GM18867 (cell line): ENCODE measurements around the gene ABHD15.
A peak's percentile ranks its signal among the peaks of the same experiment; 100 is the strongest.

Source experiments
- ATAC-seq: cut with Tn5 transposase; IDR thresholded peaks from one replicate; pipeline ENCODE4 v1.9.1; 2021; ENCODE audit warnings: mild to moderate bottlenecking, moderate library complexity; ENCODE audit not compliant: unreplicated experiment

ABHD15 gene, protein sequence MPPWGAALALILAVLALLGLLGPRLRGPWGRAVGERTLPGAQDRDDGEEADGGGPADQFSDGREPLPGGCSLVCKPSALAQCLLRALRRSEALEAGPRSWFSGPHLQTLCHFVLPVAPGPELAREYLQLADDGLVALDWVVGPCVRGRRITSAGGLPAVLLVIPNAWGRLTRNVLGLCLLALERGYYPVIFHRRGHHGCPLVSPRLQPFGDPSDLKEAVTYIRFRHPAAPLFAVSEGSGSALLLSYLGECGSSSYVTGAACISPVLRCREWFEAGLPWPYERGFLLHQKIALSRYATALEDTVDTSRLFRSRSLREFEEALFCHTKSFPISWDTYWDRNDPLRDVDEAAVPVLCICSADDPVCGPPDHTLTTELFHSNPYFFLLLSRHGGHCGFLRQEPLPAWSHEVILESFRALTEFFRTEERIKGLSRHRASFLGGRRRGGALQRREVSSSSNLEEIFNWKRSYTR

DNA sequence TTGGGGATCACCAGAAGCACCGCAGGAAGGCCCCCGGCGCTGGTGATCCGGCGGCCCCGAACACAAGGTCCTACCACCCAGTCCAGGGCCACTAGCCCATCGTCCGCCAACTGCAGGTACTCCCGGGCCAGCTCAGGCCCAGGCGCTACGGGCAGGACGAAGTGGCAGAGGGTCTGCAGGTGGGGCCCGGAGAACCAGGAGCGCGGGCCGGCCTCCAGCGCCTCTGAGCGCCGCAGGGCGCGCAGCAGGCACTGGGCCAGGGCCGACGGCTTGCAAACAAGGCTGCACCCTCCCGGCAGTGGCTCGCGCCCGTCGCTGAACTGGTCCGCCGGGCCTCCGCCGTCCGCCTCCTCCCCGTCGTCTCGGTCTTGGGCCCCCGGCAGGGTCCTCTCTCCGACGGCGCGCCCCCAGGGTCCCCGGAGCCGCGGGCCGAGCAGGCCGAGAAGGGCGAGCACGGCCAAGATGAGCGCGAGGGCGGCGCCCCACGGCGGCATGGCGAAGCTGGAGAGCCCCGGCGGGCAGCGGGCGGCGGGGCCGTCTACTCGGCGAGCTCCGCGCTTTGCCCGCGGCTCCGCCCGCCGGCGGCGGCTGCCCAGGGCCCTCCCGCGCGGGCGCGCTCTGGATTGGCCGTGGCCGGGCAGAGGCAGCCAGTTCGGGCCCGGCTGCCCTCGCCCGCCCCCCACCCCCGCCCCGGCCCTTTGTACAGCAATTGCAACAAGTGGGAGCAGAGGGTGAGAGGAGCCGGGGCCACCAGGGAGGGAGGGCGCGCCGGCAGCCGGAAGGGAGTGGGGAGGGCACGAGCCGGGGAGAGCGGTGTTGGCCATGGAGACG lies at the start of gene ABHD15:
TSS of gene ABHD15 (minus strand) at position 565 of the 831 bp plus-strand sequence. CDS start at position 494, 71 bp downstream.
- peak; percentile 32 for ATAC-seq

DNA sequence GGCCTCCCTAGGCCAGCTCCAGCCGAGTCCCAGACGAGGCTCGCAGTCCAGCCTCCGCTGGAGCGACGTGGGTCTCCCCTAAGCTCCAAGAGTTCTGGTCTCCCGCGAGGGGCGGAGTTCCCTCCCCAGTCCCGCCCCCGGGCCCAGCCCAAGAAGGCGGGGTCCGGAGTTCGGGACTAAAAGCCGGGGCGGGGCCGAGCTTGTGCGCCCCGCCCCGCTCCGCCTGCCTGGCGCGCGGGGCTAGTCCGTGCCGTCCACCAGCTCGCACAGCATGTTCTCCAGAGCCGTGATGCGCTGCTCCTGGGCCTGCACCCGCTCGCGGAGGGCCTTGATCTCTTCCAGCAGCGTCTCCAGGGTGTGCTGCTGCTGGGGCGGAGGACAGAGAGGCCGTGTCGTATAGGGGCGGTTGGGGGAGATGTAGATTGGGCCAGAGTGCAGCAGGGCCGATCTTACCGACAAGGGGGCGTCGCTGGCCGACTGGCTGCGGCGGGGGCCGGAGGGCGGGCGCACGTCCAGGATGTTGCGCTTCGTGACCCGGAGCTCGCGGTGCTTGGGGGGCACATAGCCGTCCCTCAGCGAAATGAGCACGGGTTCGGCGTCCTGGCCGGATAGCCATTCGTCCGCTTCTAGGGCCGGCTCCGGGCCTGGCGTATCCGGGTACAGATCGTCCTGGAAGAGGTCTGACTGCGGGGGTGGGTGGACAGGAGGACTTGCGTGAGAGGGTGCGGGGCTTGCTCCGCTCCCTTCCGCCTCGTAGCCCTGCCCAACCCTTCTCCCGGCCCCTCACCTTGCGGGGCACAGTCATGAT lies 48.9 kb upstream of the ABHD15 start:
- peak; percentile 66 for ATAC-seq

DNA sequence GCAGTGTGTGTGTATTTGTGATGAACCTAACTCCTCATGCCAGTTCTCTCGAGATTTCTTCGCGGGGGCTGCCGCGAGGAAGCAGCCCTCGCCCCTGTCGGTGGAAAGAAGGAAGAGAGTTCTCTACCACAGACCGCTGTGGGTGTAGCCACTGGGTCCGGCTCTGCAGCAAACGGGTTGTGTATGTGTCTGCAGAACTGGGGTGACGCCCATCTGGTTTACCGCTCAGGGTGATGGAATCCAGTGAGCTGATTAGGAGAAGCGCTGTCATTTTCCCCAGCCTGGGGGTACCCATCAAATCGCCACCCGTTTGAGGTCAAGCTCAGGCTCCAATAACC lies 48.2 kb upstream of the ABHD15 start:
- ATAC-seq = no peak

DNA sequence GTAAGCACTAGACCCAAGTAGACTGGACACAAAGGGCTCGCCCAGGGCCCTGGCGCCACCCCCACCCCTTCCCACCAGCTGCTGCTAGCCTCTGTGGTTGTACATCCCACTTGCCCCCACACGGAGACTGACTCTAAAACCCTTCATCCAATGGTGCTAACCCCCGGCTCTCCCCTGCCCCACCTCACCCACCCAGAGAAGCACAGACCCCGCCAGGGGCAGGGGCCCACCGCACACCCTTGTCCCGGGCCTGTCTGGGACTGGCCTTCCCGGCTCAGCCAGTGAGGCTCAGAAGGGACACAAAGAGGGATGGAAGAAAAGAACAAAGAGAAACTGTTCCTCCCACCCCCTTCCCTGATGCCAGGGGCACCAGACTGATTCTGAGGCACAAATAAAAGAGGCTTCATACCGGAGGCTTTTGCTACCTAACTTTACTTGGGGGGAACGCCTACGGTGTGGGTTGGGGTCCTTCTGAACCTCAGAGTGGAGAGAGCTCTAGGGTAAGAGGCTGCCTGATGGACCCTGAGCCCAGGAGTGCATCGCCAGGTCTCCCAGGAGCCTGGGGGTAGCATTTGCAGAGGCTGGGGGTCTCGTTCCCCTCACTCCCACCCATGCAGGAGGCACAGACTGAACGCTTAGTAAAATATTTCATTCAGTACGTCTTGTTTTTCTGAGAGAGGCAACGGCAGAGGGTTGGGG lies 47.7 kb upstream of the ABHD15 start:
- ATAC-seq = no peak

DNA sequence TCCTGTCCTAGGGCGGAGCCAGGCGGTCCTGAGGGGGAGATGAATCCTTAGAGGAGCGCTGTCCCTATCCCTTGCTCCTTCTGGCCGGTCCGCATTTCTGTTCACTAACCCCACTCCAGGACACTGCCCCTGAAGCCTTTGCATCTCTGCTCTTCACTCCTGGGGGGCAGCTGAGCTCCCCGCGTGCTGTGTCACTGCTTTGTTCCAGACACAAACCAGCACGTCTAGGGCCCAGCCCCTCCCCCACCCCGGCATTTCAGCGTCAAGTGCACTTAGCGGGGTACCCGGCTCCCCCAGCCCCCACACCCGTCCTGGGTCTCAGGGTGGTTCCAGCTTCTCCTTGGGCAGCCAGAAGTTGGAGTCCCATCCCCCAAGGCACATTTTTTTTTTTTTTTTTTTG lies 47.0 kb upstream of the ABHD15 start:
- ATAC-seq = no peak

DNA sequence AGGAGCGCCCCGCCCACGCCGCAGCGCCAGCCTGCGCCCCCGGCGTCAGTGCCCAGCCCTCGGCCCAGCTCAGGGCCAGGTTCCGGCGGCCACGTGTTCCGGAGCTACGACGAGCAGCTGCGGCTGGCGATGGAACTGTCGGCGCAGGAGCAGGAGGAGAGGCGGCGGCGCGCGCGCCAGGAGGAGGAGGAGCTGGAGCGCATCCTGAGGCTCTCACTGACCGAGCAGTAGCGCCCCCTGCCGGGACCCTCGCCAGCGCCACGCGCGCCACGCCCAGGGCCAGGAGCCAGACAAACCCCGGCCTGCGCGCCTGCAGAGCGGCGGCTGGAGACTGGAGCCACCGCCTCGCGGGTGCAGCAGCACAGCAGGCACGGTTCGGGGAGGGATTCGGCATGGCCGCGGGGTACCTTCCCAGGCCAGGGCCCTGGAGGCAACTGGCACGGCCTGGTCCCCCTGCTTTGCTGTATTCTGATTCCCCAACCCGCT lies 46.6 kb upstream of the ABHD15 start:
- ATAC-seq = peak; percentile 32

DNA sequence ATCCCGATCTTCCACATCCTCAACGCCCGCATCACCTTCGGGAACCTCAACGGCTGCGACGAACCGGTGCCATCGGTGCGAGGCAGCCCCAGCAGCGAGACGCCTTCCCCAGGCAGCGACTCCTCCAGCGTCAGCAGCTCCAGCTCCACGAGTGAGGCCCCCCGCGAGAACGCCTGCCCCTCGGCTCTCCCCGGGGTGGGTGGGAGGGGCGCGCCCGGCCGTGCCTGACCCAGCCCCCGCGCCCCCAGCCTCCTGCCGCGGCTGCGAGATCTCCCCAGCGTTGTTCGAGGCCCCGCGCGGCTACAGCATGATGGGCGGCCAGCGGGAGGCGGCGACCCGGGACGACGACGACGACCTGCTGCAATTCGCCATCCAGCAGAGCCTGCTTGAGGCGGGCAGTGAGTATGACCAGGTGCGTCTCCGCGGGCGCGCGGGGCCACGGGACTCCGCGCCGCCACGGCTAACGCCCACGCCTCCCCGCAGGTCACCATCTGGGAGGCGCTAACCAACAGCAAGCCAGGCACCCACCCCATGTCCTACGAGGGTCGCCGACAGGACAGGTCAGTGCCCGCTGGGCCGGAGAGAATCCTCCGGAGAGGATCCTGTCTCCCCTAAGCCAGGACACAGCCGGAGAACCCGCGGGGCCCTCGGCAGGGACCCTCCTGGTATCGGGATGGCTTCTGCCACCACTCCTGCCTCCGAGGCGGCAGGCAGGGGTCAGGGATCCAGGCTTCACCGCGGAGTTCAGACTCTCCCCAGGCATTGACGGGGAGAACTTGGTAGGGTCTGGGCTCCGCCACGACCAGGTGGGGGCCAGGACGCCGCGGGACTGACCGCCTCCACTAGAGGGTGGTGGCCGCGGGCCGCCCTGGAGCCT lies 45.8 kb upstream of the ABHD15 start:
- no peak for ATAC-seq

DNA sequence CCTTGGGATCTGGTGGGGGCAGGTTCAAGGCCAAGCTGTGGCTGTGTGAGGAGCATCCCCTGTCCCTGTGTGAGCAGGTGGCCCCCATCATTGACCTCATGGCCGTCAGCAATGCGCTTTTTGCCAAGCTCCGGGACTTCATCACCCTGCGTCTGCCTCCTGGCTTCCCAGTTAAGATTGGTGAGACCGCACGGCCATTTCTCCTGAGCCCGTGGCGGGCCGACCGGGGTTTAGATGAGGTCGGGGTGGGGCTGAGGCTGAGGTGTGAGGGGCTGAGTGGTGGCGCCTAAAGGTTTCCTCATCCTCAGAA lies 45.2 kb upstream of the ABHD15 start:
- ATAC-seq = no peak

DNA sequence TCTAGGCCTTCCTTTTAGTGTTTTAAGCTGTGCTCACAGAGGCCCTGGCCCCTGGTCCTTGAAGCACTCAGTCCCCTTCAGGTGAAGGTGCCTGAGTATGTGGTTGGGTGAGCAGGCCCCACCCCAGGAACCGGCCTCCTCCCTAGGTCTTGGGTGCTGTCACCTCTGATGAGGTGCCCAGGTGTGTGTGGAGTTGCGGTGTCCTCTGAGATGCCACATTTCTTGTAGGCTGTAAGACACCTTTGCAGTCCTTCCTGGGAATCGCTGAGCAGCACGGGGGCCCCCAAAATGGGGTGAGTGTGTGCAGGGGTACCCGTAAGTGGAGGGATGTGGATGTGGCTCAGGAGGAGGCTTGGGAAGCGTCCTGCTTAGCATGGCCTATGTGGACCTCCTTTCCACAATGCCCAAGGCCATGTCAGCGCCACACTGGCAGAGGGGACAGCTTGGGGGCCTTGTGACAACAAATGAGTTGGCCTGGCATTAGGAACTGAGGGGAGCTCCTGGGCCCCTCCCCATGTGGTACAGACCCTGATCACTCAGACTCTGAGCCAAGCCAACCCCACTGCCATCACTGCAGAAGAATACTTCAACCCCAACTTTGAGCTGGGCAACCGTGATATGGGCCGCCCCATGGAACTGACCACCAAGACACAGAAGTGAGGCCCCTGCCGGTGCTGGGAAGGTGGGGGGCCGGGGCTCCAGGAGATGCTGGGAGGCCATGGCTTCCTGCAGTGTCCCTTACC lies 44.7 kb upstream of the ABHD15 start:
- no peak for ATAC-seq

DNA sequence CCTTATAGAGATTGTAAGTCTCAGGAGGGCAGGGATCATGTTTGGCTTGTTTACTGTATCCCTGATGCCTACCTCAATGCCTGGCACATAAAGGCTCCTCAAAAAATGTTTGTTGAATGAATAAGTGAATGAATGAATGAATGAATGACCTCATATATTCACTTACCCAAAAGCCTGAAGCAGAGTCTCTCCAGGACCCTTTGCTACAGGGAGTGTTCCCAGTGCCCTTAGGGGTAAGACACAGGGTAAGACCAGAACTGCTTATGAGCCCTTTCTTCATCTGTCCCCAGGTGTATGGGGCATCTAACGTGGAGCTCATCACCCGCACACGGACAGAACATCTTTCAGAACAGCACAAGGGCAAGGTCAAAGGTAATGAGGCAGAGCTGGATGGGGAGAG lies 43.6 kb upstream of the ABHD15 start:
- no peak for ATAC-seq

DNA sequence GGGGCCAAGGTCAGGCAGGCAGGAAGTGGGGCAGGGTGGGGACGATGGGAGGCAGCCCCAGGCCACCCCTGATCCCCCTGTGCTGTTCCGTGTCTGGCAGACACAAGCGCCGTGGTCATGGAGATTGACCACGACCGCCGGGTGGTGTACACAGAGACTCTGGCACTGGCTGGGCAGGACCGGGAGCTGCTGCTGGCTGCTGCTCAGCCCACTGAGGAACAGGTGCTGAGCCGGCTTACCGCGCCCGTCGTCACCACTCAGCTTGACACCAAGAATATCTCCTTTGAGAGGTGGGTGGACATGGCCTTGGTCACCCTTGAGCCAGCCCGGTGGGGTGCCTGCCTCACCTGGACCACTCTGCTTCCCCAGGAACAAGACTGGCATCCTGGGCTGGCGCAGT lies 42.1 kb upstream of the ABHD15 start:
- ATAC-seq = no peak

DNA sequence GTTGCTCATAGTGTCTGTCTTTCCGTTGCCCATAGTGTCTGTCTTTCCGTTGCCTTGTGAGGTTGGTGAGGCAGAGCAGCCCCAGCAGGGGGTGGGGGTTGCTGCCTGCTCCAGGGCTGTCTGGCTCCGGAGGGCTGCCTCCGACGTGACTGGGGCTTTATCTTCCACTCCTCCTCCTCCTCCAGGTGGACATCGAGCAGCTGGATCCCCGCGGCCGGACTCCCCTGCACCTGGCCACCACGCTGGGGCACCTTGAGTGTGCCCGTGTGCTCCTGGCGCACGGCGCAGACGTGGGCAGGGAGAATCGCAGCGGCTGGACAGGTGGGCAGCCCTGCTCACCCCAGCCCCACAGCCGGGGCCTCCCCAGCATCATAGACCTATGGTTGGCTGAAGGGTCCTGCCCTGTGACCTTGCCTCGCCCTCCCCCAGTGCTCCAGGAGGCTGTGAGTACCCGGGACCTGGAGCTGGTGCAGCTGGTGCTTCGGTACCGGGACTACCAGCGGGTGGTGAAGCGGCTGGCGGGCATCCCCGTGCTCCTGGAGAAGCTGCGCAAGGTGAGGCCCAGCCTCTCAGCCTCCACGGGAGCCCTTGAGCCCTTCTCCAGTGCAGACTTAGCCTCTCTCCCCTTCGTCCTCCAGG lies 40.8 kb upstream of the ABHD15 start:
- ATAC-seq = no peak

DNA sequence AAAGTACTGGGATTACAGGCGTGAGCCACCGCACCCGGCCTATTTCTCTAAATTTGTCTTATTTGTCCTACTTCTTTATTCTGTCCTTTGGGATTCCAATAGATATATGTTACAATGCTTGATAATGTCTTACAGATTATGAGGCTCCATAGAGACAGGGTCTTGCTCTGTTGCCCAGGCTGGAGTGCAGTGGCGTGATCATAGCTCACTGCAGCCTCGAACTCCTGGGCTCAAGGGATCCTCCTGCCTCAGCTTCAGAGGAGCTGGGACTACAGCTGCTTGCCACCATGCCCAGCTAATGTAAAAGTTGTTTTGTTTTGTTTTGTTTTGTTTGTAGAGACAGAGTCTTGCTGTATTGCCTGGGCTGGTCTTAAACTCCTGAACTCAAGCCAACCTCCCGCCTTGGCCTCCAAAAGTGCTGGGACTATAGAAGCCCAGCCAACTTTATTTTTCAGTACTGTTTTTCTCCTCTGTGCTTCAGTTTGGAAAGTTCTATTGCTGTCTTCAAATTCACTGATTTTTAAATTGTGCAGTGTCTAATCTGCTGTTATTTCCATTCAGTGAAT lies 36.4 kb upstream of the ABHD15 start:
- no peak for ATAC-seq

DNA sequence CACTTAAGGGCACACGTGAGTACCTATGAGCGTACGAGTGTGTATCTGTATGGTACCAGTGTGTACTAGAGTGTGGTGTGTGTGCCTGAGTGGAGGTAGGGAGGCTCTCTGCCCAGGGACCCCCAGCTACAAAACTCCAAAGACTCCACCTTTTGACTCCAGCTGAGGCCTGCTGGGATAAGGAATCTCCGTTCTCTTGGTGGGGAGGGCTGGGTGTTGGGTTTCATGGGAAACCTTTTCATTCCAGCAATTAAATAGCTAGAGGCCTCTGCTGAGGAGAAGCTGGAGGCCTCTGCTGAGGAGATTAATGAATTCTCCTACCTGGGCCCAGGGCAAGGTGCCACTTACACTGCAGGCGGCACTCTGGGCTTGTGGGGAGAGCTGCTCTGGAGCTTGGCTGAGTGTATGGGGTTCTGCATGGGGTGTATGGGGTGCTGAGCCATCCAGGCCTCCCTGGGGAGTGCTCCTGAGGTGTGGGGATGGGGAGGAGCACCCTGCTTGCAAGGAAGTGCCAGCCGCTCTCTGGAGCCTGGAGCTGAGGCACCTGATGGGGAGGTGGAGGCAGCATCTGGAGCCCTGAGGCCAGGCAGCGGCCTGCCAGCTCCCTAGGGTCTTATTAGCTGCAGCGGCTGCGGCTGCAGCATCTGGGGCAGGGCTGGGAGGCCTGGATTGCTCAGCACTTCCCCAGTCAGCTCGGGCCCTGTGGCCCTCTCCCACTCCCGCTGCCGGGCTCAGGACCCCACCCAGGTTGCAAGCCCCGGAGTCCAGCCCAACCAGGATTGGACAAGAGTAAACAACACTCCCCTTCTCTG lies 30.7 kb upstream of the ABHD15 start:
- ATAC-seq = no peak

DNA sequence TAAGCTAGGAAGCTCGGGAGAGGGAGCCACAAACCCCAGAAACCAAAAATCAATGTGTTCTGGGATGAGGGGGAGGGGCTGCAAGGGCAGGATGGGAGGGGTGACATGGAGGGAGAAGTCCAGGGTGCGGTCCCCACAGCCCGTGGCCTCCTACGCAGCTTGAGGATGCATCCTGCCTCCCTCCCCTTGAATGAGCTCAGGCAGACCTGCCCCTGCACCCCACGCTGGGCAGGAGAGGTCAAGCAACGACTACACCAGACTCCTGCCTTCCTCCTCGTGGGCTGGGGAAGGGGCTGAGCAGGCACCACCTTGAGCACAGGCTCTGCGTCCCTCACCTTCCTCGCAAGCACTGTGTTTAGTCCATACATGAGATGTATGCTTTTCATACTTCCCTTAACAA lies 30.0 kb upstream of the ABHD15 start:
- no peak for ATAC-seq

DNA sequence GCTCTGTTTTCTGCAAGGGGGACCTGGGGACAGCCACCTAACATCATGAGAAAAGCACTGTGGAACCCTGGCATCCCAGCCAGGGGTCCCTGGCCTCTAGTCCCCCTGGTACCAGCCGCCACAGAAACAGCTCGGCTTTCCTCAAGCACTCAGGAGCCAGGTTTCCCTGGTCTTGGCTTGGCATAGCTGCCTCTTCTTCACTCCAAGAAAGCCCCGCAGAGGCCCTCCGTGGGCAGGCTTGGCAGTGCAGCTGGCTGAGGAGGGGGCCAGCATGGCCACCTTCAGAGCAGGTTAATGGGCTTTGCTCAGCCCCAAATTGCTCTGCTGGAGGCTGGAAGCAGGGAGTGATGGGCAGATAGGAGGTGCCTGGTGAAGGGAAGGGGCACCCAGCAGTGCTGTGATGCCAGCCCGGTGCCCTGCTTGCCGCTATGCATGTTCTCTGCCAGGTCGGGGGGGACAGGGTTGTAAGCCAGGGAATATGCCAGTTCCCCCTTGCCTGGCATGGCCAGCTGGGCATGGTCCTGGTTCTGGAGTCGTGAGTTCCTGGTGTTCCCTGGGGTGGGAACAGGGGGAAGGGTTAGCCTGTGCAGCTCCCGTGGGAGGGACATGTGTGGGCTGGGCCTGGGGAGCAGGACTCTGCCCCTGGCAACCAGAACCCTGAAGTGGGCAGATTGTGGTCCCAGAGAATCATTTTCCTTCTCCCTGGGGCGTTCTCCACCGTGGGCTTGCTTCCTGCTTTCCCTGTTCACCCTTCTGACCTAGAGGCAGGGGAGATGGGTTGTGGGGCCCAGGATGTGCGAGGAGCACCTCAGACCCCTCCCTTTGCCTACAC lies 29.3 kb upstream of the ABHD15 start:
- ATAC-seq = no peak
